ENCODE measurements around the gene MYORG. TPM values are rescaled to one million over a fixed set of nuclear protein-coding genes. Genes with fewer than 3 reads are reported as not detected.

Gene MYORG
- total RNA-seq, 6 experiments from 2014 or later = 27.1 to 73.6 (median 36.0) TPM

GRCh38 chr9:34382879-34383278, 6.2 kb upstream of the MYORG start:
- H3K27me3 ChIP-seq = no peaks in the 10 kb centered on the region
- DNase-seq (peak in 1 of 3 donors; percentile 25), ATAC-seq (no peak)
- no peak for TF ChIP-seq CTCF (IDR thresholded peaks at IDR 0.05)
- no peak for TF ChIP-seq POLR2A (IDR thresholded peaks at IDR 0.05)
- no peak overlapping the region for H3K4me3 ChIP-seq
- no peaks in the 10 kb centered on the region for H3K9me3 ChIP-seq
- no peaks in the 10 kb centered on the region for H3K36me3 ChIP-seq
- 96% methylated on average over 2 of the region's 3 CpGs for WGBS (ENCODE audit: insufficient coverage, low coverage, low lambda C conversion rate, missing lambda C conversion rate)
- H3K27ac ChIP-seq = no peak overlapping the region
- intact Hi-C loops (cut with DNase I) = no loop called here
- peaks cover 0 to 22% (median 2%) of the 10 kb centered on the region in 4 donors for H3K4me1 ChIP-seq

- Histone ChIP-seq H3K27ac (no peak overlapping the region), H3K27me3 (no peaks in the 10 kb centered on the region)
- ATAC-seq = no peak
Observed at GRCh38 chr9:34382054-34382453, 5.4 kb upstream of the MYORG start.

GRCh38 chr9:34381323-34381722, 4.6 kb upstream of the MYORG start:
- Histone ChIP-seq H3K27ac (no peak overlapping the region), H3K27me3 (no peaks in the 10 kb centered on the region), H3K36me3 (no peaks in the 10 kb centered on the region), H3K4me3 (peak overlapping the region; percentile 39 to 61 (median 48)), H3K9me3 (no peaks in the 10 kb centered on the region), H3K4me1 (peaks cover 0 to 22% (median 2%) of the 10 kb centered on the region in 4 donors)
- TF ChIP-seq CTCF (IDR thresholded peaks at IDR 0.05) (no peak), POLR2A (IDR thresholded peaks at IDR 0.05) (no peak)
- ATAC-seq (no peak), DNase-seq (no peak)
- WGBS (ENCODE audit: insufficient coverage, low coverage, low lambda C conversion rate, missing lambda C conversion rate) = 59% methylated on average over 11 of the region's 17 CpGs
- intact Hi-C loops (cut with DNase I) = no loop called here

More at GRCh38 chr9:34382054-34382453, 5.4 kb upstream of the MYORG start:
- no peak overlapping the region for H3K4me3 ChIP-seq
- H3K36me3 ChIP-seq = no peaks in the 10 kb centered on the region
- TF ChIP-seq CTCF (IDR thresholded peaks at IDR 0.05) (no peak), POLR2A (IDR thresholded peaks at IDR 0.05) (no peak)
- 100% methylated on average over 1 of the region's 5 CpGs for WGBS (ENCODE audit: insufficient coverage, low coverage, low lambda C conversion rate, missing lambda C conversion rate)
- peaks cover 0 to 22% (median 2%) of the 10 kb centered on the region in 4 donors for H3K4me1 ChIP-seq
- no peak for DNase-seq
- intact Hi-C loops (cut with DNase I) = no loop called here
- H3K9me3 ChIP-seq = no peaks in the 10 kb centered on the region

GRCh38 chr9:34380511-34381315, 4.0 kb upstream of the MYORG start:
- H3K9me3 ChIP-seq = no peaks in the 10 kb centered on the region
- 8% methylated on average over 5 of the region's 59 CpGs for WGBS (ENCODE audit: insufficient coverage, low coverage, low lambda C conversion rate, missing lambda C conversion rate)
- H3K4me3 ChIP-seq = peak overlapping the region; percentile 45 to 61 (median 48)
- TF ChIP-seq POLR2A (IDR thresholded peaks at IDR 0.05) (peak; percentile 74), CTCF (IDR thresholded peaks at IDR 0.05) (no peak)
- intact Hi-C loops (cut with DNase I) = no loop called here
- H3K4me1 ChIP-seq = peaks cover 0 to 26% (median 2%) of the 10 kb centered on the region in 4 donors
- H3K36me3 ChIP-seq = no peaks in the 10 kb centered on the region
- DNase-seq = peak; percentile 86 to 92 (median 89)
- peak overlapping the region in 1 of 3 donors; percentile 18 for H3K27ac ChIP-seq
- no peaks in the 10 kb centered on the region for H3K27me3 ChIP-seq
- peak; percentile 60 to 68 (median 65) for ATAC-seq

Data from right lobe of liver (tissue), 6 donors.